HG03342 (cell line): Measurements from ENCODE around the gene CTNNA2.

Experiments
- ATAC-seq: cut with Tn5 transposase; IDR thresholded peaks from one replicate; pipeline ENCODE4 v1.9.1; 2021; ENCODE audit warnings: mild to moderate bottlenecking, moderate library complexity; ENCODE audit not compliant: unreplicated experiment

The CTNNA2 gene

DNA sequence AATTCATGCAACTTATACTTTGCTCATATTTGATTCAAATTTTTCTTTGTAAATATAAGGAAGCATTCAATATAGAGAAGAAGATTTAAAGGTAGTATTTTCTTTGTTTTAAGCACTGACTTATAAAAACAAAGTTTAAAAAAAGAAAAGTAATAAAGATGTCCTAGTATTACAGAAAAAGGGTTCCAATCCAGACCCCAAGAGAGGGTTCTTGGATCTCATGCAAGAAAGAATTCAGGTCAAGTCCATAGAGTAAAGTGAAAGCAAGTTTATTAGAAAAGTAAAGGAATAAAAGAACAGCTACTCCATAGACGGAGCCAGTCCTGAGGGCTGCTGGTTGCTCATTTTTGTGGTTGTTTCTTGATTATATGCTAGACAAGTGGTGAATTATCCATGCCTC, 267.9 kb downstream of the CTNNA2 start:
- ATAC-seq = no peak

DNA sequence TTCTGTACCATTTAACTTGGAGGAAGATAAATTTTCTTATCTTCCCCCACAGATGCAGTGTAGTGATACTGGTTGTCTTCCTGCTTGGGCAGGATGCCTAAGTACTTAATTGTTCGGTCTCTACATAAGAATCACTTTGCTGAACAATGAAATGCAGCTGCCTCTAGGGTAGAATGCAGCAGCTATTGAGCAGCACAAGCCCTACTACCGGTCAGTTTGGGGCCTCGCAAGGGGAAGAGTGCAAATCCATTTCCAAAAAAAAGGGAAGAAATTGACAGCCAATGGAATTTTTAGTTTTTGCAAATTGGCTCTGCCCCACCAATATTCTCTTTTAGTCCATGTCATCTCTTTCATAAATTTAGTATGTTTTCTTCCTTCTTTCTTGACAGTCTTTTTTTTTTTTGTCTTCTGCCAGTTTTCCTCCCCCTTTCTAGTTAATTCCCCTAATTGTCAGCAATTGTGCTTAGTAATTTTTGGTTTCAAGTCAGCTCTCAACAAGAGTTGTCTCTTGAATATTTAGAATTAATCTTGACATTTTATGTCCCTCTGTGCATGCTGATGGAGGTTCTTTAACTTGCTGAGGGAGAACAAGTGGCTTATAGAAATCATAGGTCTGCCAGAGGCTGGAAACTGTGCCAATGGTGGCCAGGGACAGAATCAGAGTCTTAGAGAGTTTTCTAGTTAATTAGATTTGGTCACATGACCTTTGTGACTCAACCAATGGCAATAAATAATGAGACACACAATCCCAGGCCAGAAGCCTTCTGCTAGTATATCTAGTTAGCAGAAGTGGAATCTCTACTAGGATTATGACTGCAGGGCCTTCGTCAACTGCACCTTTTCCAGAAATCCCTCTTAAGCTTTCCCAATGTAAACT, 270.0 kb downstream of the CTNNA2 start:
- no peak for ATAC-seq

DNA sequence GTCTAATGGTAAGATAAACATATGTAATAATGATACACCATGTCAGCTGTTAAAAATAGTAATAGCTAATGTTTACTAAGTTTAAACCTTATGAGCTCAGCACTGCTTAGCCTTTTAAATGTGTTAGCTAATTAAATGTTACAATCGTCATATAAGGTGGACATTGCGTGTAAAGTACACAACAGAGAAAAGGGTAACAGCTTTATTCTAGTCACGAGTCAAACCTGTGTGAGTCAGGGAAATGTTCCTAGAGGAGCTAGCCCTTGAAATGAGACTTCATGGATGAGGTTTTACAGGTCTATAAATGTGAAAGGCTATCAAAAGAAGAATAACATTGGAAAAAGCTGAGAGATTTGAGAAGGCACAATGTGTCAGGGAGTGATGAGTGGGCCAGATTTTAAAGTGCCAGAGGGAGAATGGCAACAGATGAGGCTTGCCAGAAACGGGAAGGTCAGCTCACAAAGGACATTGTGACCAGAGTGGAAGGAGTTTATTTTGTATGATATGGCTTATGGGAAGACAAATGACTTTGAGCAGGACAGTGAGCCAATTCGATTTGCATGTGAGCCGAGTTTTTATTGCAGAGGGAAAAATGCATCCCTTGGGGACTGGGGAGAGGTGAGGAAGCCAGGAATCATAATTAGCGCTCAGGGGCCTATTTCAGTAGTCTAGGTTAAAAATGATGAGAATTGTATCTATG, 276.3 kb downstream of the CTNNA2 start:
- ATAC-seq = no peak

DNA sequence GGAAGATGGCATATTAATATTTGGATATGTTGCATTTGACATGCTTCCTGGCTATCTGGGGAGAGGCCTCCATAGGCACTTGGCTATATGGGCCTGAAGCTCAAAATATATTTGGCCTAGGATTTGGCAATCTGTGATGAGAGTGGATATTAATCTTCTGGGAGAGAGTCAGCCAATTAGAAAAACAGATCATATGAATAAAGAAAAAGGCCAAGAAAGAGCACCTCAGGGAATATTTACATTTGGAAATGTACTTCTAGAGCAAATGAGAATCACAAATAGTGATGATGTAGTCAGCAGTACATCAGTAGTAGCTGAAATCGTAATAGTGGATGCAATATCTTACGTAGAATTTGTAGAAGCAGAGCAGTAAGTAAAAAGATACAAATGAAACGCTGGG, 277.0 kb downstream of the CTNNA2 start:
- ATAC-seq = no peak

GRCh38 chr2:79792090-79792489, 279.2 kb downstream of the CTNNA2 start:
- no peak for ATAC-seq

DNA sequence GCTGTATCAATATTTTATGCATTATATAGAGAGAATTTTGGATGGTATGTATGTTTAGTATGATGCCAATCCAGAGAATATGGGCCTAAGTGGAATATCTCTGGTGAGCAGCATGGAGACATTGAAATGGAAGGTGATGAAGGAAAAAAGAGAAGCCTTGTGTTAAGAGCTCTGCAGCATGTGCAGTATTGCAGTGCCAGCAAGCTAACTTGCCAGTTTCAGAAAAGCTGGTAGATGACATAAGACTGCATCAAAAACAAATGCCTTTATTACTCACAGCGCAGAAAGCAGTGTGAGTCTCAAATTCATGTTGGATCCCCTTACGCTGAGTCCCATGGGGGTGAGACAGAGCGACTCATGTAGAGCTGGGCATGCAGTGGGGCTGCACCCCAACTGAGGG, 280.2 kb downstream of the CTNNA2 start:
- ATAC-seq = no peak

GRCh38 chr2:79796641-79797040, 283.8 kb downstream of the CTNNA2 start:
- no peak for ATAC-seq

- ATAC-seq = no peak
These were observed 285.9 kb downstream of the CTNNA2 start for GRCh38 chr2:79798776-79799175.

GRCh38 chr2:79799729-79800128, 286.9 kb downstream of the CTNNA2 start:
- no peak for ATAC-seq

GRCh38 chr2:79801082-79801481, 288.2 kb downstream of the CTNNA2 start:
- ATAC-seq = no peak

DNA sequence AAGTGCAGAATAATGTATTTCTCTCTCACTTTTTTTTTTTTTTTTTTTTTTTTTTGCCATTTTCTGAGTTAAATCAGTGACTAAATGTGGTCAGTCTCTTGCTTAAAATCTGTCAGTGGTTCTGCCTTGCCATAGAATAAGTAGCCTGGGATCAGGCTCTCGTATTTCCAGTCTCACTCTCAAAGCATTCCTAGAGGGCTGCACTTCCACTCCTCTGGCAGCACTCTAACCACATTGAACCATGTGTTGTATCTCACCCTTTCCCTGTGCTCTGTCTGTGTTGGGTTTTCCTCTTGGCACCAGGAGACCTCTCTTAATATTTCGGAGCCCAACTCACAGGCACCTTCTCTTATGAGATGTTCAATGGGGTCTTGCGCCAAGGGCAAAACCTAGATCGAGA, 304.4 kb downstream of the CTNNA2 start:
- no peak for ATAC-seq

DNA sequence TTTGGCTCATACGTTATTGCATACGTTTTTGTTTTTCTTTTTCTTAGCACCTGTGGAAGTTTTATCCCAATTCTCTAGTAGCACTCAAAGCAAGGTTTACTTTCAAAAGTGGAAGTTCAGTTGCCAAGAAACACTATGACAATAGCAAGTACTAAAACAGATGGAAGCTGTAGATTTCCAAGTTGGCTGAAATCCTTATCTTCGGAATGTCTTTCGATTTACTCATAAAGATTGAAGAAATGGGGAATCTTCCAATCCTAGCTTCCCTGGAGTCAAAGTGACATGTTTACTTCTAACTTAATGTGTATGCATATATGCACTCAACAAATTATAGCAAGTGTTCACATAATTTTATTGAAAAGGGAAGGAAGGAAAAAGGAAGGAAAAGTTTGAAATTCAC, 307.4 kb downstream of the CTNNA2 start:
- no peak for ATAC-seq

DNA sequence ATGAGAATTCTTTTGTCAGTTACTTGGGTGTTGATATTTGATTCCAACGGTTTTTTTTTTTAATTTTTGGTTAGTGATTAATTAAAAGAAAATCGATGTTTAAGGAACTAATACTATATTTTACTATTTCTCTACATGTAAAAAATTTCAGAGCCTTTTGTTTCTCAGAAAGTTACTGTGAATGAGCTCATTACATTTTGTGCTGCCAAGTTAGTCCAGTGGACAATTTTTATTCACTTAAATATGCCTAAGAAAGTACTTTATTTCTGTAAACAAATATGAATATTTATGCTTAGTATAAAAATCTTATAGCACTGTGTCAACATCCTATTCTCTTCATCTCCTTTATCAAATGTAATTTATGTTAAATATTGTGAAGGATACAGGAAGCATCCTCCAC, 309.3 kb downstream of the CTNNA2 start:
- no peak for ATAC-seq

DNA sequence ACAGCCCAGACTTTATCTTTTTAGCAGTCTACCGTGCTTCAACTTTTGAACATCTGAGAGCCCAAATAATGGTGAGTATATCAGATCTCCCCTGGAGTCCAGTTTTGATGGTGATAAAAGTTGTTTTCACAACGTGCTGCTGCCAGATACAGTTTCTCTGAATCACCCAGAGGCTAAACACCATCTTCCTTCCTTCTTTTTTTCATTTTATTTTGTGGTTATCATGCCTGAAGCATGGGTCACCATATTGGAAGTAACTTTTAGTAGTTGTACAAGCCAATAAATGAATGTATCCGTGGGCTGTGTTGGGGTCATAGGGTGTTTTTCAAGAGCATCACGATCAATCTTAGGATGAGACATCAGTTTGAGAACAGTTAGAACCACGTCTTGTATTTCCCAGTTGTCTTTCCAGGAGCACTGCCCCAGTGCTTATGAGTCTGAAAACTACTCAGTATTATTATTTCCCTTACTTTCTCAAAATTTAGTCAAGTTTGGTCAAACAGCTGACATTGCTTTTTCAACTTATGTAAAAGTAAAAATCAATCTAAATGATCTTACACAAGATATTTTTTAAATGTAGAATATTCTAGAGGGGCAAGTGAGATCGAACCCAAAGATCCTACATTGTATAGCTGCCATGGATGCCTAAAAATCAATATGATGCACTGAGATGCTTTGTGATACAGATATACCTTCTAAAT, 311.4 kb downstream of the CTNNA2 start:
- ATAC-seq = no peak

GRCh38 chr2:79827881-79828280, 315.0 kb downstream of the CTNNA2 start:
- no peak for ATAC-seq

DNA sequence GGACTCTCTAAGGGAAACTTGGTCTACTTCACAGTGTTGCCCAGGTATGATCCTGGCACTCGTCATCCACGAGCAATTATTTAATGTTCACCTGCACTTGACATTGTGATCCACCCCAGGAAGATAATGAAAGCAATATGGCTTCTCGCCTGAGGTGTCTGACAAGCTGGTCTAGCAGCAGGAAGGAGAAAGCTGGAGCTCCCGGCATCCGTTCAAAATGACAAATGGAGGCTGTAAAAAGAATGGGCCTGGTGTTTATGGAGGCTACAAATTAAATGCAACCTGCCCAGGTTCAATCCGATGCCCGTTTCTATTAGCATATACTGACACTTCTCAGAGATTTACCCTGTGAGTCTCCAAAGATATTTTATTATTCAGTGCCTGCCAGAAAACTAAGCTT, 317.6 kb downstream of the CTNNA2 start:
- no peak for ATAC-seq

DNA sequence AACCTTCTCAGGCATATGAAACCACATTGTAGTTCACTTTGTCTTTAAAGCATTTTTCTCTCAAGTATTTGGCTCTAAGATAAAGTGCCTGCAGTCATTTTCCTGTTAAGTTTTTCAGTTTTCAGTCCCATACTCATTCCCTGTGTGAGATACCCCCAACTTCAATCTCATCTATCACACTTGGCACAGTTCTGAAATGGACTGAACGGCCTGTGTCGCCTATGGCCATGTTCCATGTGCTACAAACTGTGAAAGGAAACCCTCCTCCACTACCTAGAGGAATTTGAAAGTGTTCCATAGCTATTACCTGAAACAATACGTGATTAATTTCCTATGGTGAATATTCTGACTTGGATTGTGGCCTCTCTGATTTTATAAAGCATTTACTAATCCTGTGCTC, 319.1 kb downstream of the CTNNA2 start:
- ATAC-seq = no peak

DNA sequence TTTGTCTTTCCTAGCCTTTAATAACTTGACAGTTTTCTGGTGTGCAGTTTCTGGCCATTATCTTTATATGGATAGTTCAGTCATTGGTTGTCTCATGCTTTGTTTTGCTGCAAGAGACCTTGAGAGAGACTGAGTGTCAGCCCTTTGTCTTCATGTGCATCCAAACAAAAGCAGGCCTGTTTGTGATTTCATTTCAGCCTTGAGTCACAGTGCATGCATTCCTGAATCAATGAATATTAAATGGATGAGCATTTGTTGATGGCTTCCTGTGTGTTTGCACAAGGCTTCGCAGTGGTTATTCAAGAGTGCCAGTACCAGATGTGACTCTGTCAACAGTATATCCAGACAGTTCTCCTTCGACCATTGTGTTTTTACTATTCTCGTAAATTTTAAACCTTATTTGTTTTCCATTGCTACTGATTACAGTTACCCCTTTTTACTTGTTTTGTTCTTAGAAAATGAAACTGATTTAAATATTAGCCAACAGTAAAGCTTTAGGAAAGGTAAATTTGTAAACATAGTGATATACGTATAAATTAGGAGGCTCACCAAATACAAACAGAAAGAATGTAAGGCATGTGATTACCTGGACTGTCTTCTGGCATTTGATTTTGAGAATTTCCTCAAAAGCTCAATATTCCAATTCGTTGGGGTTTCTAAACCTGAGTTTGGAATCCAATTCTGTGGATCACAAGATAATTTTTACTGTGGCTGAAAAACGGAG, 319.8 kb downstream of the CTNNA2 start:
- no peak for ATAC-seq

DNA sequence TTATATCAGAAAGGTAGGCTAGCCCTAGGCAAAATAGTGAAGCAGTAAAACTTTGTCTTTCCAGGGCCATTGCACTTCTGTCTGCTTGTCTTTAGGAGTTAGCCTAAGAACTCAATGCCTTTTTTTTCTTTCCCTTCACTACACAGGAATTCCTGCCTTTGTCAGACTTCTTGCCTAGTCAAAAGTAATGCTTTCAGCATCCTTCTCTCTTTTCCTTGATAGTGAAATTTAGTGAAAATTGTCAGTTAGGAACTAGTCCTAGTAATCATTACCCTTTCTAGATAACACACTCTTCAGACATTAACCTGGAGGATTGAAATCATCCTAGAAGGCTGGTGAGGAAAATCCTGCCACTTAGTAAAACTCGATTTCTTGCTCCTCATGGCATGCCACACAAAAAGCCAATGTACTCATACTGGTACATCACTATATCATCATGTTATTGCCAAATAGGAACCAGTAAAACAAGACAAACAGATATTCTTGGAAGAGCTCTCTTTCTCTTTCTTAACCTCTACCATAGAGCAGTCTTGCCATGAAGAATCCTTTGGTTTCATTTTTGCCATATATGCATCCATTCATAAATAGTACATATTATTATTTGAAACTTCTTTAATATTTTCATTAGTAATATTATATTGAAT, 320.5 kb downstream of the CTNNA2 start:
- ATAC-seq = no peak

DNA sequence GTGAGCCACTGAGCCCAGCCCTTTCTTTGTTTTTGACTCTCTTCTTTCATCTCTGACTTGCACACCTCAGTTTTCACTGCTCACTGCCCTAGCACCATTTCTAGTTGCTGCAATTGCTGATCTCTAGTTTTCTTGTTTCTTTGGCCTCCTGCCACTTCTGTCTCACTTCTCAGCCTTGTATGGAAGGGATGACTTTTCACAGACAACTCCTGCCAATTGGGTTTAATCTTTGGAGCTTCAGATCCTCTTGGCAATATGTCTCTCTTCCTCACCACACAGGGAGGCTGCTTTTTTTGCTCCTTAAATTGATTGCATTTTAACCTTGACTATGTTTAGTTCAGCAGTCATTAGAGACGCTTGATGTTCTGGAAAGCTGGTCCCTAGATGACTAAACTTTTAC, 323.1 kb downstream of the CTNNA2 start:
- no peak for ATAC-seq

GRCh38 chr2:79844011-79844410, 331.2 kb downstream of the CTNNA2 start:
- ATAC-seq = no peak
